Natural killer cell (primary cell): Measurements from ENCODE around the gene TNFAIP2. TPM values are rescaled to one million over a fixed set of nuclear protein-coding genes. Genes with fewer than 3 reads are reported as not detected.
A peak's percentile ranks its signal among the peaks of the same experiment; 100 is the strongest.
"Not testable (repeated sequence)": the region's sequence is repeated elsewhere in the genome, so short reads cannot be mapped to it uniquely, and the experiment has no call there.

Experiments
- ATAC-seq, 3 donors: fragments of 150-1000 bp in 2 of 3; fragments of 200-7000 bp in 1 of 3; cut with Tn5 transposase; 1 replicate in 1 of 3; 2 replicates in 2 of 3; pipeline ENCODE4 v1.10.0; 2021; ENCODE audit warnings: mild to moderate bottlenecking in 2 of 3, moderate library complexity in 2 of 3
- DNase-seq, 2 donors: peaks; one replicate each; pipeline versions ENCODE4 v3.0.0 to v3.0.0-alpha.2; 2013 to 2021; ENCODE audit warnings: mixed read lengths in 1 of 2
- H3K27ac ChIP-seq: one replicate; pipeline ENCODE4 v1.5.1; 2013; ENCODE audit warnings: mild to moderate bottlenecking, low read length
- H3K27me3 ChIP-seq: one replicate; pipeline ENCODE4 v1.6.1; 2013; ENCODE audit warnings: low read length; ENCODE audit not compliant: control insufficient read depth, insufficient read depth
- H3K36me3 ChIP-seq: one replicate; pipeline ENCODE4 v1.6.1; 2013; ENCODE audit warnings: low read length; ENCODE audit not compliant: control insufficient read depth, insufficient read depth
- H3K4me1 ChIP-seq: one replicate; pipeline ENCODE4 v1.6.1; 2013; ENCODE audit warnings: low read length; ENCODE audit not compliant: control insufficient read depth, insufficient read depth
- H3K4me3 ChIP-seq: one replicate; pipeline ENCODE4 v1.5.1; 2013; ENCODE audit warnings: low read length
- H3K9me3 ChIP-seq: one replicate; pipeline ENCODE4 v1.6.1; 2013; ENCODE audit warnings: low read length; ENCODE audit not compliant: control insufficient read depth, insufficient read depth
- H3K27ac Mint-ChIP-seq, 2 donors: one replicate each; pipeline ENCODE4 v1.8.0; 2022; ENCODE audit warnings: mild to moderate bottlenecking in 2 of 2, mixed read lengths in 2 of 2, moderate library complexity in 1 of 2
- H3K27me3 Mint-ChIP-seq, 2 donors: one replicate each; pipeline ENCODE4 v1.8.0; 2022; ENCODE audit warnings: low read depth in 2 of 2, mixed read lengths in 2 of 2
- H3K36me3 Mint-ChIP-seq: one replicate; pipeline ENCODE4 v1.8.0; 2022; ENCODE audit warnings: mixed read lengths
- H3K4me1 Mint-ChIP-seq, 2 donors: one replicate each; pipeline ENCODE4 v1.8.0; 2022; ENCODE audit warnings: mixed read lengths in 2 of 2
- H3K4me3 Mint-ChIP-seq: one replicate; pipeline ENCODE4 v1.8.0; 2022; ENCODE audit warnings: mild to moderate bottlenecking, moderate library complexity, mixed read lengths
- H3K9me3 Mint-ChIP-seq, 2 donors: one replicate each; pipeline ENCODE4 v1.8.0; 2022; ENCODE audit warnings: mixed read lengths in 2 of 2
- WGBS: methylation state at CpG from one replicate; pipeline ENCODE4 v1.1.7; 2013; ENCODE audit warnings: missing lambda C conversion rate; ENCODE audit not compliant: insufficient coverage; 5-methylcytosine and 5-hydroxymethylcytosine counted together
- intact Hi-C: fragments of 100-400 bp; cut with micrococcal nuclease; formaldehyde crosslinking; loops from one replicate; pipeline ENCODE4 v1.14.2; 2022
- total RNA-seq, 4 donors: library from RNA; stranded (reverse); fragments of 120-200 nt in 1 of 4; gene quantifications; one replicate each; pipeline versions ENCODE4 v1.2.3 to v1.2.4, GENCODE V29; 2013 to 2022
- TF ChIP-seq, protein P1 (sequence below): fragments of 200-600 bp; IDR thresholded peaks from one replicate; pipeline ENCODE4 v1.8.0; 2022; ENCODE audit warnings: antibody characterized with exemption

Gene TNFAIP2
- total RNA-seq, 3 donors from 2014 or later (not counting 1 experiment from before 2014, with no cell fraction given): 14.2 to 89.8 (median 50.1) TPM

DNA sequence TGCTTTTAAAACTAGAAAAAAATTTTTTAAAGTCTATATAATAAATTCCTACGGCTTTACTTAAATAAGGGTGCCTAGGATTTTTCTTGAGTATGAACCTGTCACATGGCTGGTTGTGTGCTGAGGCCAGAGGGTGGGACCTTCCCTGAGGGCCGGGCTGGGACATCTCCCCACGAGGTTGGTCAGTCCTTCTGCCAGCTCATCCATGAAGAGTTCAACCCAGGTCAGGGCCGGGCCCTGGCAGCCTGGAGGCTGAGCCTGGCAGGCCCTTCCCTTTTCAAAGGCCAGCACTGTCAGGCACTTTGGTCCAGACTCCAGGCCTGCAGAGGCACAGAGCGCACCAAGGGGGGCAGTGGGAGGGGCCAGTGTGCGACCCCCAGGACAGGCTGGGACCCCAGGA lies 31.7 kb downstream of the TNFAIP2 start:
- Histone ChIP-seq H3K9me3 (no peaks in the 10 kb centered on the region), H3K36me3 (no peaks in the 10 kb centered on the region), H3K4me3 (no peak overlapping the region), H3K27ac (no peak overlapping the region), H3K27me3 (no peaks in the 10 kb centered on the region), H3K4me1 (no peaks in the 10 kb centered on the region)
- intact Hi-C loops: no loop called here
- Mint-ChIP-seq H3K4me3 (no peak overlapping the region), H3K27me3 (peaks cover 0 to 3% of the 10 kb centered on the region in 2 donors), H3K27ac (no peak overlapping the region), H3K9me3 (no peaks in the 10 kb centered on the region), H3K36me3 (no peaks in the 10 kb centered on the region), H3K4me1 (no peaks in the 10 kb centered on the region)
- DNase-seq (no peak), ATAC-seq (no peak)
- TF ChIP-seq, protein P1, sequence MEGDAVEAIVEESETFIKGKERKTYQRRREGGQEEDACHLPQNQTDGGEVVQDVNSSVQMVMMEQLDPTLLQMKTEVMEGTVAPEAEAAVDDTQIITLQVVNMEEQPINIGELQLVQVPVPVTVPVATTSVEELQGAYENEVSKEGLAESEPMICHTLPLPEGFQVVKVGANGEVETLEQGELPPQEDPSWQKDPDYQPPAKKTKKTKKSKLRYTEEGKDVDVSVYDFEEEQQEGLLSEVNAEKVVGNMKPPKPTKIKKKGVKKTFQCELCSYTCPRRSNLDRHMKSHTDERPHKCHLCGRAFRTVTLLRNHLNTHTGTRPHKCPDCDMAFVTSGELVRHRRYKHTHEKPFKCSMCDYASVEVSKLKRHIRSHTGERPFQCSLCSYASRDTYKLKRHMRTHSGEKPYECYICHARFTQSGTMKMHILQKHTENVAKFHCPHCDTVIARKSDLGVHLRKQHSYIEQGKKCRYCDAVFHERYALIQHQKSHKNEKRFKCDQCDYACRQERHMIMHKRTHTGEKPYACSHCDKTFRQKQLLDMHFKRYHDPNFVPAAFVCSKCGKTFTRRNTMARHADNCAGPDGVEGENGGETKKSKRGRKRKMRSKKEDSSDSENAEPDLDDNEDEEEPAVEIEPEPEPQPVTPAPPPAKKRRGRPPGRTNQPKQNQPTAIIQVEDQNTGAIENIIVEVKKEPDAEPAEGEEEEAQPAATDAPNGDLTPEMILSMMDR: no peak
- WGBS: 71% methylated on average over 5 of the region's 6 CpGs

DNA sequence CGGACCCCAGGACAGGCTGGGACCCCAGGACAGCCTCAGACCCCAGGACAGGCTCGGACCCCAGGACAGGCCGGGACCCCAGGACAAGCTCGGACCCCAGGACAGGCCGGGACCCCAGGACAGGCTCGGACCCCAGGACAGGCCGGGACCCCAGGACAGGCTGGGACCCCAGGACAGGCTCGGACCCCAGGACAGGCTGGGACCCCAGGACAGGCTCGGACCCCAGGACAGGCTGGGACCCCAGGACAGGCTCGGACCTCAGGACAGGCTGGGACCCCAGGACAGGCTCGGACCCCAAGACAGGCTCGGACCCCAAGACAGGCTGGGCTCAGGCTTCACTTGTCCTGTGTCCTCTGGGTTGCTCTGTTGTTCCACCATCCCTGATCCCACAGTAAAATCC lies 32.2 kb downstream of the TNFAIP2 start:
- H3K36me3 Mint-ChIP-seq, H3K27ac Mint-ChIP-seq, H3K9me3 ChIP-seq, DNase-seq, H3K4me3 ChIP-seq, ATAC-seq, intact Hi-C loops, H3K4me1 ChIP-seq, H3K27me3 Mint-ChIP-seq, H3K27ac ChIP-seq, H3K4me1 Mint-ChIP-seq, H3K36me3 ChIP-seq, H3K9me3 Mint-ChIP-seq, H3K4me3 Mint-ChIP-seq, H3K27me3 ChIP-seq: not testable (repeated sequence)
- WGBS: 81% methylated on average over 12 of the region's 12 CpGs

DNA sequence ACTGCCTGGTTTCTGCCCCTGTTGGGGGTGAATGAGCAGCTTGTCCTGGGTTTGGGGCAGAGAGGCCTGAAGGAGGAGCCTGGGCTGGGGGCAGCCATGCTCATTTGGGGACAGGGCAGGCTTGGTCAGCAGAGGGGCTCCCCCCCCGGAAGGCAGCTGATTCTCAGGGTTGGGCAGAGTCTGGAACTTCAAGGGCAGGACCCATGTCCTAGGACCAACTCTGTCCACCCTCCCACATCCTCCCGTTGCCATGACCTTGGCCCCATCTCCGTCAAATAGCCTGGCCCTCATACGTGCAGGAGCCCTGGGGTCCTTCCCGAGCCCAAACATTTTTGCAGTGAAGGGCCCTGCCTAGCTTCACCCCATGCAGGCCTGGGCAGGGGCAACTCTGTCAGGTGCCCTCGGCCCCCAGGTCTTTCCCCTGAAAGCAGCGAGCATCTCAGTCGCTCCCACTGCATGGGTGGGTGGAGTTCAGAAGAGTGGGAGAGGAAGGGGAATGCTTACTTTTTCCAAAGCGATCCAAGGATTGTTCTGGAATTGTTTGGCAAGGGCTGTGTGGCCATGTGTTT lies 32.6 kb downstream of the TNFAIP2 start:
- H3K4me1 ChIP-seq: peaks cover 4% of the 10 kb centered on the region
- H3K27me3 Mint-ChIP-seq: peaks cover 0 to 3% of the 10 kb centered on the region in 2 donors
- ATAC-seq (no peak), DNase-seq (no peak)
- intact Hi-C loops: no loop called here
- no peaks in the 10 kb centered on the region for H3K9me3 ChIP-seq
- H3K4me1 Mint-ChIP-seq: no peaks in the 10 kb centered on the region
- no peaks in the 10 kb centered on the region for H3K27me3 ChIP-seq
- no peaks in the 10 kb centered on the region for H3K36me3 Mint-ChIP-seq
- H3K27ac Mint-ChIP-seq: no peak overlapping the region
- 87% methylated on average over 9 of the region's 9 CpGs for WGBS
- no peak overlapping the region for H3K4me3 ChIP-seq
- no peak overlapping the region for H3K4me3 Mint-ChIP-seq
- H3K9me3 Mint-ChIP-seq: no peaks in the 10 kb centered on the region
- H3K27ac ChIP-seq: no peak overlapping the region
- H3K36me3 ChIP-seq: no peaks in the 10 kb centered on the region
- TF ChIP-seq, protein P1: no peak

DNA sequence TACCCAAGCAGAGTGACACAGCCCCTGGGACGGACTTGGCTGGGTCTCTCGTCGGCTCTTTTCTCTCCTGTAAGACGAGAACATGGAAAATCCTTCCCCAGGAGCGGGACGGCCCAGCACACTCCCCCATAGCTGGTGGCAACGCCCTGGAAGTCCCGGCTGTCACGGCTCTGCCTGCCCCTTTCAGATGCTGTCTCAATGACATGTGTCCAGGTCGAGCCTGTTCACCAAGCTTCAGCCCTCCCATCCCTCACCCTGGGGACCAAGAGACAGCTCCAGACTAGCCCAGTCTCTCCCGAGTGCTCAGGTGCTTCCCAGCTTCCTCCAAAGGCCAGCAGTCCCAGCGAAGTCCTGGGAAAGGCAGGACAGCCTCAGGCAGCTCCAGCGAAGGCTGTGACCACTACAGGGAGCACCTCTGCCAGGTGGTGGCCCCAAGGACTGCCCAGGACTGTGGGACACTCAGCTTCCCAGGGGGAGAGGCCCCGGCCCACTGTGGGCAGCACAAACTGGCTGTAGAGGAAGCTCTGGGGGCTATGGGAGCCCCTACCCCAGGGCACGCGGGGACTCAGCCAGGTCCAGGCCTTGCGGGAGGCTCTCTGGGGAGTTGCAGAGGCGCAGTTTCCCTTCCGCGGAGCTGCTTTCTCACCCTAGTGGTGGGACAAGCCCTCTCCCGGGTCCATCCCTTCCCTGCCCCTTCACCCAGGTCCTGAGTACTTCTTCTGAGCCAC lies 33.6 kb downstream of the TNFAIP2 start:
- Histone ChIP-seq H3K9me3 (no peaks in the 10 kb centered on the region), H3K27ac (no peak overlapping the region), H3K27me3 (no peaks in the 10 kb centered on the region), H3K36me3 (no peaks in the 10 kb centered on the region), H3K4me1 (peaks cover 4% of the 10 kb centered on the region), H3K4me3 (no peak overlapping the region)
- Mint-ChIP-seq H3K27me3 (peaks cover 0 to 3% of the 10 kb centered on the region in 2 donors), H3K9me3 (no peaks in the 10 kb centered on the region), H3K36me3 (no peaks in the 10 kb centered on the region), H3K4me1 (no peaks in the 10 kb centered on the region), H3K27ac (no peak overlapping the region), H3K4me3 (no peak overlapping the region)
- TF ChIP-seq, protein P1: no peak
- 74% methylated on average over 21 of the region's 21 CpGs for WGBS
- DNase-seq: no peak
- intact Hi-C loops: no loop called here
- ATAC-seq: peak in 1 of 3 donors; percentile 21
